Astrocyte of the cerebellum (primary cell): ENCODE measurements around the gene NXT1.

Experiments used
- DNase-seq: peaks from one replicate; pipeline ENCODE4 v3.0.0-alpha.2; 2011; ENCODE audit warnings: low read depth
- H3K4me3 ChIP-seq: 2 replicates; pipeline ENCODE4 v1.5.1; 2011; ENCODE audit warnings: mild to moderate bottlenecking, low read depth, low read length, moderate library complexity
- in situ Hi-C: cut with HindIII; loops from 2 replicates; pipeline ENCODE4 v1.10.0; 2017; ENCODE audit warnings: low sequenced_read_pairs
- TF ChIP-seq, protein P1 (sequence below): IDR thresholded peaks from 2 replicates; pipeline ENCODE4 v1.5.1; 2012; ENCODE audit warnings: low read length, low read depth, moderate library complexity, mild to moderate bottlenecking; ENCODE audit errors: missing control alignments

NXT1 gene

DNA sequence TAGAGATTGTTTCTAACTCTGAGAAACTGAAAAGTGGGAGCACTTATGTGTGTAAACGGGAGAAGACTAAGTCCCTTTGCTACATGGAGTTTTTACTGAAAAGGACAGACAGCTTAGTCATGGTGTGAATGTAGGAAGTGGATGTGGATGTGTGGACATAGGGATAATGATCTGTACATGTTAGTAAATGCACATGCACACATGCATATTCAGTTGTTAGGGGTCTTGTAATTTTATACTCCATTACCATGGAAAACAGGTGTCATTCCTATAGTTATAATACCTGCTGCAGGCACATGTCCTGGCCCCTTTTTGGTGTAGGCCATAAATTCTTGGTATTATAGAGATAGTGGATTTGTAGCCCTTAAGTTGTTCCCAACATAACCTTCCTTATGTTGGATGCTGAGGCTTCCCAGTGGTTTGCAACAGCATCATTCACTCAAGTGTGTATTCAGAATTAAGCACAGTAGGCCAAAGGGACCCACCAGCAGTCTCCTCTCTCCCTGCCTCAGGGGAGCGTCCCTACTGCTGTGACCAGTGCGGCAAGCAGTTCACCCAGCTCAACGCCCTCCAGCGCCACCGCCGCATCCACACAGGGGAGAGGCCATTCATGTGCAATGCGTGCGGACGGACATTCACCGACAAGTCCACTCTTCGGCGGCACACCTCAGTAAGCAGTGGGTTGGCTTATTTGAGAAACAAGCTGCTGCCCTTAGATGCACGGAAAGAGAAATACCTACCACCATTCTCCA, 18.7 kb downstream of the NXT1 start:
- H3K4me3 ChIP-seq: no peak overlapping the region
- no peak for DNase-seq
- in situ Hi-C loops: no loop called here
- TF ChIP-seq, protein P1, sequence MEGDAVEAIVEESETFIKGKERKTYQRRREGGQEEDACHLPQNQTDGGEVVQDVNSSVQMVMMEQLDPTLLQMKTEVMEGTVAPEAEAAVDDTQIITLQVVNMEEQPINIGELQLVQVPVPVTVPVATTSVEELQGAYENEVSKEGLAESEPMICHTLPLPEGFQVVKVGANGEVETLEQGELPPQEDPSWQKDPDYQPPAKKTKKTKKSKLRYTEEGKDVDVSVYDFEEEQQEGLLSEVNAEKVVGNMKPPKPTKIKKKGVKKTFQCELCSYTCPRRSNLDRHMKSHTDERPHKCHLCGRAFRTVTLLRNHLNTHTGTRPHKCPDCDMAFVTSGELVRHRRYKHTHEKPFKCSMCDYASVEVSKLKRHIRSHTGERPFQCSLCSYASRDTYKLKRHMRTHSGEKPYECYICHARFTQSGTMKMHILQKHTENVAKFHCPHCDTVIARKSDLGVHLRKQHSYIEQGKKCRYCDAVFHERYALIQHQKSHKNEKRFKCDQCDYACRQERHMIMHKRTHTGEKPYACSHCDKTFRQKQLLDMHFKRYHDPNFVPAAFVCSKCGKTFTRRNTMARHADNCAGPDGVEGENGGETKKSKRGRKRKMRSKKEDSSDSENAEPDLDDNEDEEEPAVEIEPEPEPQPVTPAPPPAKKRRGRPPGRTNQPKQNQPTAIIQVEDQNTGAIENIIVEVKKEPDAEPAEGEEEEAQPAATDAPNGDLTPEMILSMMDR: no peak

DNA sequence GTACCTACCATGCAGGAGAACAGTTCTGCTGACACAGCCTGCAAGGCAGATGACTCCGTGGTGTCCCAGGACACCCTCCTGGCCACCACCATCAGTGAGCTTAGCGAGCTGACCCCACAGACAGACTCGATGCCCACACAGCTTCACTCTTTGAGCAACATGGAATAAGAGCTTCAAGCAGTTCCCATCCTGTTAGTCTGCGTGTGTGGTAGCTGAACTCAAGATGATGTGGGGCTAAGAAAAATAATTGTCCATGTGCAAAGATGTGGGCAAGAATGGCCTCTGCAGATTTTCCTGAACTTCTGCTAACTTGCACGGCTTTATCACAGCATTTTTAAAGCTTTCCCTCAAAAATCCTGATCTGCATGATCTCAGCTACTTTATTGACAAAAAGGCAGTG, 19.7 kb downstream of the NXT1 start:
- TF ChIP-seq, protein P1: no peak
- no peak overlapping the region for H3K4me3 ChIP-seq
- in situ Hi-C loops: no loop called here
- no peak for DNase-seq

DNA sequence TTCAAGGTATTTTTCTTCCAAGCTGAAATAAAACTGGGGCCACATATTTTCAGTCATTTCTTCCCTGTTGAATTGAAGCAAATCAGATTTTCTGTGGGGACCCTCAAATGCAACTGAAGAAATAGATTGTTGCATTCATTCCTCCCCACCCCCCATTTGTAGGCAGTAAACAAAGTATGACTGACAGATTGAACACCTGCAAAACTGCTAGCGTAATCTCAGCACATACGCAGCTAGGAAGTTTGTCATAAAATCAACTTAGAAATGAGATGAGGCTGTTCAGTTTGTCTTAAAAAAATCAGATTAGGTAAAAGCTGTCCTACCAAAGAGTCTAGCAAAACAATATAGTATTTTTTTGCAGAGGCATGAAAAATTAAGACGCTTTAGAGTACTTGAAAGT, 20.3 kb downstream of the NXT1 start:
- in situ Hi-C loops: no loop called here
- H3K4me3 ChIP-seq: no peak overlapping the region
- no peak for DNase-seq
- TF ChIP-seq, protein P1: no peak

DNA sequence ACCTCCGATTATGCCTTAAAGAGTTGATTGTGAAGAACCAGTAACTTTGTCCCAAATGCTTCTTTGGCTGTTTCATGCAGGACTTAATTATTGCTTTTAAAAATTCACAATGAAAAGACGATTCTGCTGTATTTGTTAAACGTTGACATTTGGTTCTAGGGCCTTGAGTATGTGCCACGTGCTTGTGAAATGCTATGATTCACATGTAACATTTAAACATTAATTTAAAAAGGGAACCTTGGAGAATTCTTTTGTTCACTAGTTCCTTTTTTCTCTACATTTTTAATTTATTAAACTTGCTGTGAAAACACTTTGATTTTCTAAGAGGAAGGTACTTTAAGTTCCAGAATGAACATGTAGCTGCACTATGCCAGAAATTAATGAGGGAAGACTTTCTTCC, 20.9 kb downstream of the NXT1 start:
- in situ Hi-C loops: no loop called here
- TF ChIP-seq, protein P1: no peak
- DNase-seq: no peak
- no peak overlapping the region for H3K4me3 ChIP-seq

DNA sequence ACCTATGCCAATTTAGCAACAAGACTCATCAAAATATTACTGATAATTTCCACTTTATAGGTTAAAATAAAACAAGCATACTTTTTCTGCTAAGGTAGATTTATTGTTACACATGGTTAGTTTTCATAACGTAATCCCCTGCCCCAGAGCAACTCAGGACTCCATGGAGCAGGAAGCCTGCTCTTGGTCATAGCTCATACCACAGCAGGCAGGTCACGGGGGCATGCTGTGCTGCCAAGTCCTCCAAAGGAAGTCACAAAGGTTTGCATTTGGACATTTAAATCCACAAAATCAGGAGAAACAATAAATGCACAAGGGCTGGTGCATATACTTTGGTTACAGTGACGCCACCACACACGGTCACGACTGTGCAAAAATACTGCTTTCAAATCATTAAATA, 23.9 kb downstream of the NXT1 start:
- H3K4me3 ChIP-seq: no peak overlapping the region
- DNase-seq: no peak
- in situ Hi-C loops: no loop called here
- TF ChIP-seq, protein P1: no peak

DNA sequence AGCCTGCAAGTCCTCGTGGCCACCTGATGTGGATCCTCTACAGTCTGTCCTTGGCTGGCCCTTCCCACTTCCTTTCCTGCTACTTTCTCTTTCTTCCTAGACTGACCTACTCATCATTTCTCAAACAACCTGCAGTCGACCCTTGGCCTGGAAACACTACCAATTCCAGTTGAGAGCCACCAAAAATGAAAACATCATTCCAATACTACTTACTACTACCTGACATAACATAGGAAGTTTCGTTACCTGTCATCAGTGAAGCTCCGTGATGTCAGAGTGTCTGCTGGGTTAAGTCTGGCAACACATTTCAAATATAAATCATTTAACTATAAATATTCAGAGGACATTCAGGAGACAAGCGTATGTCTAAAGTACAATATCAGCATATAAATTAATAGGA, 25.2 kb downstream of the NXT1 start:
- no peak for DNase-seq
- H3K4me3 ChIP-seq: no peak overlapping the region
- TF ChIP-seq, protein P1: no peak
- in situ Hi-C loops: loop anchor here (5.0 kb wide), 1 partner anchor 41 kb away; no protein-coding TSS in a partner anchor
